Right kidney (tissue), 1 donor: ENCODE data around the gene U2AF1.
"Not testable (repeated sequence)": the region's sequence is repeated elsewhere in the genome, so short reads cannot be mapped to it uniquely, and the experiment has no call there.

Experiments
- DNase-seq: peaks from one replicate; pipeline ENCODE4 v3.0.0-alpha.2; 2016

Gene U2AF1

DNA sequence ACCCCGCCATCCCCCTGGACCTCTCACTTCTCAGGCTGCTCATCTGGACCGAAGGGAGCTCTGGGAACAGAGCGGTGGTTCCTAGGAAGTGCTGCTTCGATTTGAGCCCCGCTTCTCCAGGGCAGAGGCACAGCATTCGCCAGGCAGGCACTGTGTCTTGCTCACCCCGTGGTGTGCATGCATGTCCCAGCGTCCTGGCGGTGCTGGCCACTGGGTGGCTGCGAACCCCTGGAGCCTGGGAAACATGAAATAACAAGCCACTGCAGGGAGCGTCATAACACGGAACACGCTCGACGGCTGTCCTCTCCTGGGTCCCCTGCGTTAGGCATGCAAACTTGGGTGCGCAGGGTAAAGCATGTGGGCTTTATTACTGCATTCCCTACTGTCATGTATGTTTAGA is 17.9 kb downstream of the U2AF1 start:
- not testable (repeated sequence) for DNase-seq

- not testable (repeated sequence) for DNase-seq
Observed at GRCh38 chr21:43082587-43083300, 24.6 kb downstream of the U2AF1 start.

DNA sequence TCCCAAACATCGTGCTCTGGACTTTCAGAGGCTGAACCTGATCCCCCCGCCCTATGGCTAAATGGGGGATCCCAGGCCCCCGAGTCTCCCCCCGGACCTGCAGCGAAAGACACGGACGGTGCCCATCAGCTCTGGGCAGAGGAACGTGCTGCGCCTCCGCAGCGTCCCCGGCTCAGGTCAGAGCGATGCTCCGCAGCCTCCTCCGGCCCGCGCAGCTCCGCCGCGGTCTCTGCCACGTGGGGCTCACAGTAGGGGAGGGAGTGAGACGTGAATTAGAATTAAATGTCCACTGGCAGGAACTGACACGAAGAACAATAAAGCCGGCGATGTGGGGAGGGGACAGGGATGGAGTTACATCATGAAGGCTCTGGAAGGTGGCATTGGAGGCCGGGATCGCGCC is 30.7 kb downstream of the U2AF1 start:
- DNase-seq = not testable (repeated sequence)

DNA sequence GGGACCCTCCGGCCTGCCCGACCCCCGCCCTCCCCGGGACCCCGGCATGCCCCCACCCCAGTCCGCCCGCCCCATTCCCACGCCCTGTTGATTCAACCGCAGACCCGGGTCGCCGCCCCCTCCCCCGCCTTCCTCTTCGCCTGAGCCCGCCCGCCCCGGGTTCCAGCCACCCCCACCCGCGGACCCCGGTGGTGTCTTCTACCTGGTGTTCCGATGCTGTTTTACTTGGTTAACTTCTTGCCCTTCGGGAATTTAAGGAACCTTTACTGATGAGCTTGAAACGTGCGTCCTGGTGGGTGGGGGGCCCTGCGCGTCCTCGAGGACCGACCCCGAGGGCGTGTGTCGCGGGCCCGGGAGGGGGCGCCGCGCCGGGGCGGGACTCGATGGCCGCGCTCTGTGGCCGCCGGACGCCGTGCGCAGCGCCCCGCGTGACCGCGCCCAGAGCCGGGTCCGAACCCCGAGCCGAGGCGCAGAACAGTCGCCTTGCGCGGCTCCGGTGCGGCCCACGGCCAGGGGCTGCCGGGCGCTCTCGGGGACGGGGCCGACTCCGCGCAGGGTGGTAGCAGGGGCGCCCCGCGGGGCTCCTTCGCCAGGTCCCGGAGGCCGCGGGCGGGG is 31.2 kb downstream of the U2AF1 start:
- DNase-seq = not testable (repeated sequence)

DNA sequence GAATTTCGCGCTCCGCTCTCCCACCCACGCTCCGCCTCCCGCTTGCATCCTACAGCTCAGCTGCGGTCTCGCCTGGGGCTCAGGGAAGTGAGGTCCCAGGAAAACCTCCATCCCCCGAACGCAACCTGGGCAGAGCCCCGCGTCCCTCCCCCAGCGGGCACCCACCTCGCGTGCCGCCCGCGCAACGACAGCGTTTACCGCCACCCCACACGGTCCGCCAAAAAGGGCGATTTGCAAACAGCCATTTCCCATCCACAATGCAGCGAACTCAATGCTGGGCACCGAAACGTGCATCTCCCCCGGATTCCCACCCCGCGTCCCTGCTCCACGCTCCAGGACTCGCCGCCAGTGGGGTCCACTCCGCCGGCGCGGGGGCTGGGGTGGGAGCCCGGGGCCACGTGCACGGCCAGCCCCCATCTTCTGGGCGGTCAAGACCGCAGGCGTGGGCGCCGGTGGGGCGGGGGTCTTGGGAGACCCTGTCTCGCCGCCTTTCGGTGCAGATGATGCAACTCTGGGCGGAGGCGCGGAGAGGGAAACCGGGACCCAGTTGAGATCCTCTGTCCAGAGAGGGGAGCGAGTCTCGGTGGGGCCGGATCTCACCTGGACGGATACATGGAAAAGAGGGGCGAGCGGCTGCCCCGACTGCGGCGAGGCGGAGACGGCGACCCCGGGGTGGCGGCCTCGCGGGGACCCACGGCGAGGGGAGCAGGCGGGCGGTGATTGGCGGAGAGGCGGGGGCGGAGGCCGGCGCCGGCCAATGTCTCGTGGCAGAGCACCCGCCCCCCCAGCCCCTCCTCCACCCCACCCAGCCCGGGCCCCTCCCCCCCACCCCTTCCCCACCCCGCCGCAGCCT is 32.0 kb downstream of the U2AF1 start, which contains the start of gene CBS:
CBS (minus strand) TSS at position 666 of the 853 bp plus-strand sequence. CDS start 3,642 bp downstream, outside the sequence.
- DNase-seq = not testable (repeated sequence)

- not testable (repeated sequence) for DNase-seq
Observed at GRCh38 chr21:43074401-43075169, 32.8 kb downstream of the U2AF1 start.

GRCh38 chr21:43072742-43073141 is 34.6 kb downstream of the U2AF1 start:
- not testable (repeated sequence) for DNase-seq

- DNase-seq = not testable (repeated sequence)
Observed at GRCh38 chr21:43069682-43070081, 37.7 kb downstream of the U2AF1 start.

- DNase-seq = not testable (repeated sequence)
Observed at GRCh38 chr21:43068065-43068464, 39.3 kb downstream of the U2AF1 start.

DNA sequence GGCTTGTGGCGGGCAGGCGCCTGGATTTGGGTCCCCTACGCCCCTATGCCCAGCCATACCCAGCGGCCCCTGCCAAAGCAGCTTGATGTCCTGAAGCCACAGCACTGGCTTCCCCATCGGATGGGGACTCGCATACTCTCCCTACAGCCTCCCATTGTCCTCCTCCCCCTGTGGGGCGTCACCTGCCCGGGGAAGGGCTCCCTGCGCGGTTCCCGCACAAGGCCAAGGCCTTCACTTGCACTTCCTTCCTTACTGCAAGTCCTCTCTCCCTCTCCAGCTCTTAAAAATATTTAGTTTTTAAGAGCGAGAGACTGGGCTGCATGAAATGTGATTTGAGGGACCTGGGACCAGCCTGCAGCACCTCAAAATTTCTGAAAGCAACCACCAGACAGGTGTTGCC is 40.7 kb downstream of the U2AF1 start:
- not testable (repeated sequence) for DNase-seq

- not testable (repeated sequence) for DNase-seq
Observed at GRCh38 chr21:43065991-43066390, 41.4 kb downstream of the U2AF1 start.

DNA sequence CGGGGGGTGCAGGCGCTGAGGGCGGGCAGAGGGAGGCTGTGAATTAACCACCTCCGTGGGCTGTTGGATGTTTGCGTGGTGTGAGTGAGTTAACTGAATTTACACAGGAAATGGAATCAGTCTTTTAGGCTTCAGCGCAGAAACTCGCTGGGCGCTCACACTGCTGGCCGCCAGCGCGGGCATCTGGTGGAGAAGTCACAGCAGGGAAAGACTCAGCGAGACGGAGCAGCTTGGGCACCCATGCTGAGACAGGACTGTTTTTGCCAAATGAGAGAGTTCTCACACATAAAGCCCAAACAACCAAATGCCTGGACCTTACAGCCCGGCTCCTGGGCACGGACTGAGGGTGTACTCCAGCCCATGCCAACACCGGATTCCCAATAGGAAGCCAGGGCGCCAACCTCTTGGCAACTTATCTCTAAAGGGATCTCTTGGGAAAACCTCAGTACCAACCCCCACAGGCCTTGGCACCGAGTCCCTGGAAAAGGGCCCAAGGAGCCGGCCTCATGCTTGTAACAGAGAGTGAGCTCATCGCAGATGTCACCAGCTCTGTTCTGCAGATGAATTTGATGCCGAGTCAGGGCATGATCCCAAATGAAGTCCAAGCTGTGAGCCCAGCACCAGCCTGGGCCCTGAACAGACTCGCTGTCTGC is 43.0 kb downstream of the U2AF1 start:
- not testable (repeated sequence) for DNase-seq

GRCh38 chr21:43062955-43063664 is 44.3 kb downstream of the U2AF1 start:
- not testable (repeated sequence) for DNase-seq

DNA sequence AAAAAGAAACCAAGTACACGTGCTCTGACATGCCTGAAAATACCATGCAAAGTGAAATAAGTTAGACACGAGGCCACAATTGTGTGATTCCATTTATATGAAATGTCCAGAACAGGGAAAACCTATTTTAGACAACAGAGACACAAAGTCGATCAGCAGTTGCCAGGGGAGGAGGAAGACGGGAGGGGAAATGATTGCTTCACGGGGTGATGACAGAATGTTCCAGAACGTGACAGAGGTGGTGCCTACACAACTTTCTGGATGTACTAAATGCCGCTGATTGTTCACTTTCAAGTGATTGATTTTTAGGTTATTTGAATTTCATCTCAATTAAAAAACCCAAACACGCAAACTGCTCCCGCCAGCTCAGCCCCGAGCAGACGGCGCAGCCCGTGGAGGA is 54.3 kb downstream of the U2AF1 start:
- not testable (repeated sequence) for DNase-seq

GRCh38 chr21:43045876-43046821 is 61.2 kb downstream of the U2AF1 start:
- DNase-seq = peak; percentile 45

GRCh38 chr21:43045165-43045875 is 62.0 kb downstream of the U2AF1 start:
- not testable (repeated sequence) for DNase-seq

DNA sequence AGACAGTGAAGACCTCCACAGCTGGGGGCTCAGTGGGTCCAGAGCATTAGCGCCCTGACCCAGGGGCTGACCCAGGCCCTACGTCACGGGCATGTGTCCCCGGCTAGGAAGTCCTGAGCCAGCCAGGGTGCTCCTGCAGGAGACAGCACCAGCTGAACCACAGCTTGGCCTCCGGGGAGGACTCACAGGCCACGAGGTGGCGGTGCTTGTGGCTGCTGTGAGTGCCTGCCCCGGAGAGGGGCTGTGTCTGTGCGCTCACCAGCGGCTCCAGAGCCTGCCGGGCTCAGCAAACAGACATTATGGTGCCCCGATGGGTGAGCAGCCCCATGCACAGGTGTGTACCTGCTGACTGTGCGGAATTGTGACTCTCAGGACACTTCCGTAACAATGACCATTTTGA is 62.8 kb downstream of the U2AF1 start:
- DNase-seq = not testable (repeated sequence)

- DNase-seq = not testable (repeated sequence)
Observed at GRCh38 chr21:43043291-43043690, 64.1 kb downstream of the U2AF1 start.
